GM12892 (cell line): Measurements from ENCODE around the gene PTCHD1. TPM values are rescaled to one million over a fixed set of nuclear protein-coding genes. Genes with fewer than 3 reads are reported as not detected.

Experiments used
- DNase-seq: peaks from one replicate; pipeline ENCODE4 v3.0.0; 2011; ENCODE audit not compliant: insufficient read length
- FAIRE-seq: peaks from 2 replicates; lab custom pipeline; 2011; peaks lifted over from hg19 to GRCh38; lab: Jason Lieb, UNC
- POLR2A ChIP-seq: IDR thresholded peaks from 2 replicates; pipeline ENCODE4 v1.6.1; 2011; ENCODE audit warnings: low read depth, low read length, control low read depth
- POLR2AphosphoS5 ChIP-seq: IDR thresholded peaks from 2 replicates; pipeline ENCODE4 v1.6.1; 2011; ENCODE audit warnings: low read depth, low read length, control low read depth
- TAF1 ChIP-seq: IDR thresholded peaks from 2 replicates; pipeline ENCODE4 v1.6.1; 2011; ENCODE audit warnings: low read depth, mild to moderate bottlenecking, control low read depth, low read length, borderline replicate concordance
- polyA plus RNA-seq: library from polyadenylated mRNA; unstranded; fragments of >200 nt; gene quantifications from one replicate; pipeline ENCODE4 v1.2.1, GENCODE V29; 2012; ENCODE audit warnings: missing spikeins, inconsistent platforms; ENCODE audit not compliant: missing spikeins

PTCHD1 gene
- polyA plus RNA-seq, result not detected

DNA sequence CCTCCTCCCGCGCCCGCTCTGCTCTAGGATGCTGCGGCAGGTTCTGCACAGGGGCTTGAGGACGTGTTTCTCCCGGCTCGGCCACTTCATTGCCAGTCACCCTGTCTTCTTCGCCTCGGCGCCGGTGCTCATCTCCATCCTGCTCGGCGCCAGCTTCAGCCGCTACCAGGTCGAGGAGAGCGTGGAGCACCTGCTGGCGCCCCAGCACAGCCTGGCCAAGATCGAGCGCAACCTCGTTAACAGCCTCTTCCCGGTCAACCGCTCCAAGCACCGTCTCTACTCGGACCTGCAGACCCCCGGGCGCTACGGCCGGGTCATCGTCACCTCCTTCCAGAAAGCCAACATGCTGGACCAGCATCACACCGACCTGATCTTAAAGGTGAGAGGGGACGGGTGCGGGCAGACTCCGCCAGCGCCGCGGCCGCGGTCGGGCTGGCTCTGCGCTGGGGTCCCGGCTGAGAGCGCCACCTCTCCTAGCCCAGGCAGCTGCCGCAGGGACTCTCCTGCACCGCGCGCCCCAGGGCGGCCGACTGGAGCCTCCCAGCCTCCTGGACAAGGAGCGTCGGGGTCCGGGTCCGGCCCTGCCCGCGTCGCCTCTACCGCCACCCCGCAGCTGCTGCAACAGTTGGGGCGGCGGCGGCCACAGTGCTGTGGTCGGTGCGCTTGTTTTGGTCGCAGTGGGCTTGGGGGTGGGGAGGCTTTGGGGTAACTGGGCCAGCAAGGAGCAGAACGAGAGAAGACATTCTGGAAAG lies at the start of gene PTCHD1:
Gene PTCHD1 (plus strand): TSS at position 2 of the 752 bp plus-strand sequence. CDS start 27 bp downstream, at position 29.
- DNase-seq (no peak), FAIRE-seq (no peak)
- TF ChIP-seq POLR2AphosphoS5, result no peak
- TF ChIP-seq TAF1, result no peak
- TF ChIP-seq POLR2A, result no peak

DNA sequence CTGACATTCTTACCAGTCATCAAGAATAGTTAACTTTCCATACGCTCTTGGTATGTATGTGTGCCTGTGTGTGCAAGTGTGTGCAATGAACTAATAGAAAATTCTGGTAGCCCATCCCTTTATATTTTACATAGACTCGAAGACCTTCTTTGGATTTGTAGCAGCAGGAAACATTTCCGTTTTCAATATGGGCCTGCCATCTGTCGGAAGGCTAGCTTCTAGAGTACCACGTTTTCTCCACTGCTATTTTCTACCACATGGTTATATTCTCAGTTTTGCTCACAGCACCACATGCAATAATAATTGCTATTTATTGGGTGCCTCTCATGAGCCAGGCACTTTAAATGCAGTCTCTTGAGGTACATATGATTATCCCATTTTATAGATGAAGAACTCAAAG lies 47.9 kb upstream of the PTCHD1 start:
- FAIRE-seq (no peak), DNase-seq (no peak)
- no peak for TF ChIP-seq POLR2A
- TF ChIP-seq TAF1, result no peak
- no peak for TF ChIP-seq POLR2AphosphoS5

DNA sequence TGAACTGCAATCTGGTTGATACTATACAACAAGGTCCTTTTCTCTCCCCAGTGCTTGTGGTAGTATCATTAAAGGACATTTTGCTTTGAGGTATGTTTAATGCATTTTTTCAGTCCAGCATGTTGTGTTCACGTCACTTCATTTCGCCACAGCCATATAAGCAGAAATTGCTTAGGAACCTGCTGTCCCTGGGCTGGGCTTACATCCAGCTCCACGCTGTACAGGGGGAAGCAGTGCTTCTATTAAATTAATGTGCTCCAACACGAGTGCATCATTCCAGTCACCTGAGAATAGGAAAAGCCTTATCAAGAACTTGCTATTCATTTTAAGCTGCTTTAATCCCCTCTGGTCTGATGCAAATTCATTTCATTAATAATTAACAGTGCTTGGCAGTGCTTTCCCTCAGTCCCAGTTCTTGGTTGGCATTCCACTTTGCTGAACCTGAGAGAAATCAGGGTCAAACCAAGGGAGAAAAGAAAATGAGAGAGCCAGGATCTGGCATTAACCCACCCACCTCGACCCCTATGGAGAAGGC lies 47.4 kb upstream of the PTCHD1 start:
- no peak for FAIRE-seq
- no peak for DNase-seq
- TF ChIP-seq POLR2AphosphoS5, result no peak

DNA sequence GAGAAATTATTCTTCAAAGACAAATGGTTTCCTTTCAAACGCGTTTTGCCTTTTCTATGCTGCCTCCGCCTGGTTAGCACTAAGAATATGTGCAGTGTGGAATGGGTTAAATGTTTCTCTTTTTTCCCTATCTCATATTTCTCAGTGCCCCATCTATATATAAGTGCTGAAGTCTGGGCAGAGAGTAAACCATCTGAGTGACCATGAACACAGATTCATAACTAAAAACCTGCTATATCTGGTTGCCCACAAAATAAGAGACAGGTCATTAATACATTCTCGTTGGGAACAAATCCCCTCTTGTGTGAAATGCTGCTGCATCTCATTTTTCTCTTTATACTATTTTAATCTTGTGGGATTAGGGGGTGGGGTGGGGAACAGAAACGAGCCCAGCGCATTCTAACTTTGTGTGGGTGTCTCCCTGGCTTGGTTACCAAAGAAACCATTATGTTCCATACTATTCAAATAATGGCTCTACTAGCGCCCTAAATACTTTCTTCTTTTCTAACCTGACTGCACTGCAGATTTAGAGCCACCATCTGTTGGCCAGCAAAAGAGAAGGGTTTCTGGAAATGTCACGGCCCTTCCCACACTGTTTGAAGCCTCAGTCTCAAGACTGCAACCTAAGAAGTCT lies 42.2 kb upstream of the PTCHD1 start:
- FAIRE-seq (no peak), DNase-seq (no peak)
- TF ChIP-seq POLR2A (no peak), POLR2AphosphoS5 (no peak)

DNA sequence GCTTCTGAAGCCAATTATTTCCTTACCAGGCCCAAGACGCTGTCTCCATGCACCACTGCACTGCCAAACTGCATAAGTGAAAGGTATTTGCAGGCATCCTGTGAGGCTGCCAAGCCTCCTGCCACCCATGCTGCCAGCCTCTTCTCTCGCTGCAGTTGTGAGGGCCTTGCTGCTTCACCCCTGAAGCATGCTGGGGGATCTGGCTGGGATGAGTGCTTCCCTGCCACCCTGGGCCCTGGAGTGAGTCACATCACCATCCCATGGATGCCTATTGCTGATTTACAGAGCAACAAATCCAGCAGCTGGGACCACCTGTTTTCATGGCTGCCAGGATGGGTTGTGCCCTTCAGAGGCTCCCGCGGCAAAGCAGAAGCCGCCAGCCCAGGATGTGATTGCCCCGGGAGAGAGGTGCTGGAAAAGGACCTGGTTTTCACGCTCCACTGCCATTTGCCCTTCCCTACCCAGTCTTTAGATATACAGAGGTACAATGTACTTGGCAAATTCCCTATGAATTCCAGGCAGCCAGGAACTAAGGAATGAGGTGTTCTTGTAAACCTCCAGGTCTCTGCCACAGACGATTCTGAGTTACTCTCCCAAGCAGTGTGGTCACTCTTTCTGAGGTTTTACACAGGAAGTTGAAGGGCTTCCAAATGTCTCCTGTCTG lies 41.5 kb upstream of the PTCHD1 start:
- no peak for TF ChIP-seq POLR2AphosphoS5
- no peak for TF ChIP-seq POLR2A
- TF ChIP-seq TAF1, result no peak
- DNase-seq (no peak), FAIRE-seq (no peak)

DNA sequence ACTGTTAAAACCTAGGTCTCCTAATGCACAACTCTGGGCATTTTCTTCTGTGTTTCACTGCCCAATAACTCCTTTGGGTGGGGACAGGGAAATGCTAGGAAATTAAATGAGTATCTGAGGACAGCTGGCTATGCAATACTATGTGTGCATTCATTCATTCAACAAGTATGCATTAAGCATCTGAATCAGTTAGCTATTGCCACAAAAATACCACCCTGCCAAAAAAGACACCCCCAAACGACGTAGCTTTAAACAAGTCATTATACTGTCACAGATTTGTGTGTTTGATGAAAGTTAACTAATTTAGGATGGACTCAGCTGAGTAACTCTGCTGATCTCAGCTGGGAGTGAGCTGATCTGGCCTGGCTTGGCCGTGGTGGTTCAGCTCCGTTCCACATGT lies 29.8 kb upstream of the PTCHD1 start:
- FAIRE-seq (no peak), DNase-seq (no peak)
- TF ChIP-seq POLR2AphosphoS5 (no peak), POLR2A (no peak), TAF1 (no peak)

DNA sequence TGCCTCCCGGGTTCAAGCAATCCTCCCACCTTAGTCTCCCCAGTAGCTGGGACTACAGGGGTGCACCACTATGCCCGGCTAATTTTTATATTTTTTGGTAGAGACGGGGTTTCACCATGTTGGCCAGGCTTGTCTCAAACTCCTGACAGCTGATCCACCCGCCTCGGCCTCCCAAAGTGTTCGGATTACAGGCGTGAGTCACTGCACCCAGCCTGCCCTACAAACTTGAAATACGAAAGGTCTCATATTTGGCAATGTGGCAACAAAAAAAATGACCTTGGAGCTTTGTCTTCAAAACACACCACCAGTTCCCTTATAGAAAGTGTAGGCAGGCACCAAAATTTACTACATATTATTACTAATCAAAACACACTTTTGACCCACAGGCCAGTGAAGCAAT lies 22.9 kb upstream of the PTCHD1 start:
- DNase-seq, result no peak
- no peak for FAIRE-seq
- no peak for TF ChIP-seq POLR2AphosphoS5
- no peak for TF ChIP-seq POLR2A
- TF ChIP-seq TAF1, result no peak

DNA sequence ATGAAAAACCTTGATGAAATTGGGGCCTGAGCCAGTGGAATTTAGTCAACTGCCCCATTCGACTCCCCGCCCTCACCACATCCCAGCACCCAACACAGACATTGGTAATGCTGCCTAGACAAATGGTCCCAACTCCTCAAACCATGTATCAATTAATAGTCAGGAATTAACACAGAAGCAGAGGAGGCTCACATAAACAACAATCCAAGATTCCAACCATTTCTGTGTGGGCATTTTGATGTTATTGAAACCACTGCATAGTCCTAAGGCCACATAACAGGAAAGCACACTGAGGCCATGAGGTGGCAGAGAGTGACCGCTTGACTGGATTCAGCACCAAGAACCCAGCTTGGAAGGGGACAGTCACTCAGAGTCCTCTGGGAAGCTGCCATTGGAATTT lies 22.5 kb upstream of the PTCHD1 start:
- no peak for FAIRE-seq
- TF ChIP-seq TAF1 (no peak), POLR2AphosphoS5 (no peak), POLR2A (no peak)
- DNase-seq, result no peak

DNA sequence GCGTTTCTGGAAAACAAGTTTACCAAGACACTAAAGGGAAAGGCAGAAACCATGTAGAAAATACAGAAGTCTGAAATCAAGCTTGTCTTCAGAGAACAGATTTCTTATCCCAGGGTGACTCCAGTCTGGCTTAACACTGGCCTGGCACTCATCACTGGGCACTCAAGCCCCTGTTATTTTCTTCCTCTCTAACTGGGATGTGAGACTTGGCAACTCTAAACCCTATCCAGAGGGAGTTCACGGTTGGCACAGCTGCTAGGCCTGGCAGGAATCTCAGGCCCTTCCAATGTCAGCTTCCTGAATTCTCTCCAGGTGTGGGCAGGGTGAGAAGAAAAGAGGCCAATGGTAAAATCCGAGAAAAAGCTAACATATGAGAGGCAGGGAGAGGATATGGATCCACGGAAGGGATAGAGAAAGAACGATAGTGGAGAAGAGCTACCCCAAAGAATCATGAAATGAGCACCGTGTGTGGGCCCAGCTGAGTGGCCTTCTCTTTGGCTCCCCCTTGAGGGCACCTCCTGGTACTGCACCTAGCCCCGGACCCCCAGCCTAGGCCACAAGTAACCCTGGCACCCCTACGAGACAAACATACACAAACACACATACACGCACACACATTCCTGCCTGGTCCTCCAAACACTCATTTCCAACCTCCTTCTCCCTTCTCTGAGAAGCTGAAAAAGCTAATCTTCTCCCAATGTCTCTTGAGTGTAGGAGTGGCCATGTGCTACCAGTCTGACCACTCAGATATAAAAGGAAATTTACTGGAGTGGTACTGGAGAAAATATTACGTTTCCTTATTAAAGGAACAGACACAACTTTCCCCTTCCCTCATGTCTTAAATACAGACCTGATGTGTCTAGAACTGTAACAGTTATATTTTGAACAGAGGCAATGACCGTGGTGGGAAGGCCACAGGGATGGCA lies 16.6 kb upstream of the PTCHD1 start:
- no peak for DNase-seq
- FAIRE-seq, result no peak
- no peak for TF ChIP-seq POLR2AphosphoS5
- no peak for TF ChIP-seq TAF1
- TF ChIP-seq POLR2A, result no peak

DNA sequence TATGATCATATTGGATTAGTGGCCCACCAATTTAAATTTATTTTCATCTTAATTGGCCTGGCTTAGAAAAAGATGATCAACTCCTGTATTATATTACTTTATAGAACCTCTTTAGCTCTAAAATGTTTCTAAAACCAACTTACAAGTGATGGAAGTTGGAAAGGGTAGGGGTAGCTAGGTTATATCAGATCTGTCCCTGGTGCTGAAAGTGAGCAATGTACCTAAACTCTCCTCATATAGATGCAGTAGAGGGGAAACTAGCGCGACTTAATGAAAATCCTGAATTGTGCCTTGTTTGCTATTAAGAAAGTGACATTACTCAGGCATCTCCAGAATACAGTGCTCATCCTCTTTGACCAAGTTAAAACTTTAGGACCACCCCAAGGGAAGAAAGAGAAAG lies 7.5 kb upstream of the PTCHD1 start:
- DNase-seq (no peak), FAIRE-seq (no peak)

DNA sequence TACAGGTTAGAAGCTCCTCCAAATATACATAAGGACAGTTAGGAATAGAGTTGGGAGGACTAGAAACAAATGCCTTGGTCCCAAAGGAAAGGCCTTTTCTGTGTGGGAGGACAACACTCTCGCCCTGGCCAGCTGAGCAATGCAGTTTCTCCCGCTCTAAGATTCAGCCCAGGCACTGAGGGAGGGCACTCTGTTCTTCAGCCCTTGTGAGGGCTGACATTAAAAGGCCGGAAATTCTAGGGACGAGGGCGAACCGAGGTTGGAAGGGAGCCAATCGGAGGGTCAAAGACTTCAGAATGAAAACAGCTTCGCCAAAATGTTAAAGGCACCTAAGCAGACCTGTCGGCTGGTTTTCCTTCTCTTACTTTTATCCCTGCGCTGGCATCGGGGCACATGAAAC lies 2.9 kb upstream of the PTCHD1 start:
- DNase-seq (no peak), FAIRE-seq (no peak)
- TF ChIP-seq POLR2AphosphoS5, result no peak
- TF ChIP-seq TAF1, result no peak
- no peak for TF ChIP-seq POLR2A

More for the DNA sequence above, 7.5 kb upstream of the PTCHD1 start:
- TF ChIP-seq POLR2A, result no peak
- TF ChIP-seq POLR2AphosphoS5, result no peak
- TF ChIP-seq TAF1, result no peak
